ENCODE results near the gene RXRA.

DNA sequence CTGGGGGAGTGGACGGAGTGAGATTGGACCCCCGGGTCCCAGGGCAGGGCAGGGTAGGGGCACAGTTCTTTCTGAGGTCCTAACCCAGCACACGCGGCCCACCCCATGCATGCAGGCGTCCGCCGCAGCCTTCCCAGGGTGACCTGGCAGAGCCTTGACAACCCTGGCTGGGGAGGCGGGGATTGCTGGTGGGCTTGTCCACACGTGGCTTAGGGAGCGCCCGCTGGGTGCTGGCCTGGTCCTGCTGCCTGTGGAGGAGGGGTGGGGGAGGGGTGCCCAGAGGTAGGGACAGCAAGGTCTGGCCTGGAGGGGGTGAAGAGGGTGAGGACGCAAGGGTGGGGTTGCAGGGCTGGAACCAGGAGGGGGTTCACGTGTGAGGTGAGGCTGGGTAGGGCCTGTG is 6.0 kb downstream of the RXRA start:
- TF ChIP-seq, protein P1, sequence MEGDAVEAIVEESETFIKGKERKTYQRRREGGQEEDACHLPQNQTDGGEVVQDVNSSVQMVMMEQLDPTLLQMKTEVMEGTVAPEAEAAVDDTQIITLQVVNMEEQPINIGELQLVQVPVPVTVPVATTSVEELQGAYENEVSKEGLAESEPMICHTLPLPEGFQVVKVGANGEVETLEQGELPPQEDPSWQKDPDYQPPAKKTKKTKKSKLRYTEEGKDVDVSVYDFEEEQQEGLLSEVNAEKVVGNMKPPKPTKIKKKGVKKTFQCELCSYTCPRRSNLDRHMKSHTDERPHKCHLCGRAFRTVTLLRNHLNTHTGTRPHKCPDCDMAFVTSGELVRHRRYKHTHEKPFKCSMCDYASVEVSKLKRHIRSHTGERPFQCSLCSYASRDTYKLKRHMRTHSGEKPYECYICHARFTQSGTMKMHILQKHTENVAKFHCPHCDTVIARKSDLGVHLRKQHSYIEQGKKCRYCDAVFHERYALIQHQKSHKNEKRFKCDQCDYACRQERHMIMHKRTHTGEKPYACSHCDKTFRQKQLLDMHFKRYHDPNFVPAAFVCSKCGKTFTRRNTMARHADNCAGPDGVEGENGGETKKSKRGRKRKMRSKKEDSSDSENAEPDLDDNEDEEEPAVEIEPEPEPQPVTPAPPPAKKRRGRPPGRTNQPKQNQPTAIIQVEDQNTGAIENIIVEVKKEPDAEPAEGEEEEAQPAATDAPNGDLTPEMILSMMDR (IDR thresholded peaks at IDR 0.05), result no peak
- no peak for TF ChIP-seq POLR2A (IDR thresholded peaks at IDR 0.05)
